HFFc6 (cell line): Measurements from ENCODE around the gene MGAT2. TPM values are rescaled to one million over a fixed set of nuclear protein-coding genes. Genes with fewer than 3 reads are reported as not detected.

ENCODE experiments used
- DNase-seq: peaks from one replicate; pipeline ENCODE4 v3.0.0-alpha.2; 2018
- H3K27ac Mint-ChIP-seq: 2 replicates; pipeline ENCODE4 v1.8.0; 2020; ENCODE audit warnings: mild to moderate bottlenecking, mixed read lengths
- H3K27me3 Mint-ChIP-seq: 2 replicates; pipeline ENCODE4 v1.8.0; 2021; ENCODE audit warnings: mild to moderate bottlenecking, moderate library complexity, mixed read lengths; ENCODE audit not compliant: insufficient read depth
- H3K36me3 Mint-ChIP-seq: 2 replicates; pipeline ENCODE4 v1.8.0; 2021; ENCODE audit warnings: low read depth, mixed read lengths
- H3K4me1 Mint-ChIP-seq: 2 replicates; pipeline ENCODE4 v1.8.0; 2020; ENCODE audit warnings: low read depth, mixed read lengths
- H3K4me3 Mint-ChIP-seq: 2 replicates; pipeline ENCODE4 v1.8.0; 2020; ENCODE audit warnings: mild to moderate bottlenecking, moderate library complexity, mixed read lengths
- H3K9me3 Mint-ChIP-seq: 2 replicates; pipeline ENCODE4 v1.8.0; 2020; ENCODE audit warnings: mild to moderate bottlenecking, mixed read lengths
- total RNA-seq, 6 experiments: library from RNA; stranded (reverse); fragmentation: NEBNext Ultra II Directional; extraction: Animal tissue kit (Norgen Biotek cat#: 25700); gene quantifications; 2 replicates in 1 of 6; 3 replicates in 5 of 6; pipeline ENCODE4 v1.2.3, GENCODE V29; 2021
- TF ChIP-seq, protein P1 (sequence below): fragments of 200-600 bp; sonication (generic); IDR thresholded peaks from 2 replicates; pipeline ENCODE4 v1.5.0; 2021; ENCODE audit warnings: antibody characterized with exemption, mild to moderate bottlenecking

Gene MGAT2
- total RNA-seq, 6 experiments from 2014 or later = 61.8 to 73.8 (median 64.4) TPM

DNA sequence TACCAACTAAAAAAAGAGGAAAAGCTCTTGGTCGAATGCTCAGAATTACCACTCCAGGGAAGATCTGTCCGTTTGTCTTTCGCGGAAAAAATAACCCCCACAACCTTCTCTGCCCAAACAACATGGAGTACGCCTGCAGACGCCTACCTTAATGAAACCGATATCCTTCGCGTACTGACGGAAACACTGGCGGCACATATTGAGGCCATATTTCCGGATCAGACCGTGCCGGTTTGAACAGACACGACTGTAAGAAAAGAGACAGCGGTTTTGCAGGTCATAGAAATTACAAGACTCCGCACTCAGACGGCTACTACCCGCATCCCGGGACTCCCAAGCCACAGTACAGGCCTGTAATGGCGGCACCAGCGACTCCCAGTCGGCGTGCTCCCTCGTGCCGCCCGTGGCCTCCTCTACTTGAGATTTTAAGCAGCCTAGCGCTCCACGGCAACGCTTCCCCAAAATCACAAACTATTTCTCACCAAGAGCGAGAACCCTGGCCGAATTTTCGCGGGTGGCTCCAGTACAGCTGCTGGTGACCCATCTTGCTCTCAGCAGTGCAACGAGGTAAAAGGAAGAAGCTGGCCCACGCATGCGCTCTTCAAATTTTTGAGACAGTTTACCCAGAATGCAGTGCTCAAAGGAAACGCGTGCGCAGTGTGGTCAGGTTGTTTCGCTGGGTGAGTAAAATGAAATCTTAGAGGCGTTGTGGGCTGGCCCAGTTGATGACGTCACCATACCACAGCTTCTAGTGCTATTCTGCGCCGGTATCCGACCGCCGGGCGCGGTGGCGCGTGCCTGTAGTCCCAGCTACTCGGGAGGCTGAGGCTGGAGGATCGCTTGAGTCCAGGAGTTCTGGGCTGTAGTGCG, 34.6 kb upstream of the MGAT2 start, which contains the start of gene RPS29:
Gene RPS29 (minus strand): TSS at position 578 of the 870 bp plus-strand sequence. CDS start 34 bp downstream, at position 544.
- DNase-seq = peak; percentile 99
- peaks cover 16% of the 10 kb centered on the region for H3K27me3 Mint-ChIP-seq
- TF ChIP-seq, protein P1, sequence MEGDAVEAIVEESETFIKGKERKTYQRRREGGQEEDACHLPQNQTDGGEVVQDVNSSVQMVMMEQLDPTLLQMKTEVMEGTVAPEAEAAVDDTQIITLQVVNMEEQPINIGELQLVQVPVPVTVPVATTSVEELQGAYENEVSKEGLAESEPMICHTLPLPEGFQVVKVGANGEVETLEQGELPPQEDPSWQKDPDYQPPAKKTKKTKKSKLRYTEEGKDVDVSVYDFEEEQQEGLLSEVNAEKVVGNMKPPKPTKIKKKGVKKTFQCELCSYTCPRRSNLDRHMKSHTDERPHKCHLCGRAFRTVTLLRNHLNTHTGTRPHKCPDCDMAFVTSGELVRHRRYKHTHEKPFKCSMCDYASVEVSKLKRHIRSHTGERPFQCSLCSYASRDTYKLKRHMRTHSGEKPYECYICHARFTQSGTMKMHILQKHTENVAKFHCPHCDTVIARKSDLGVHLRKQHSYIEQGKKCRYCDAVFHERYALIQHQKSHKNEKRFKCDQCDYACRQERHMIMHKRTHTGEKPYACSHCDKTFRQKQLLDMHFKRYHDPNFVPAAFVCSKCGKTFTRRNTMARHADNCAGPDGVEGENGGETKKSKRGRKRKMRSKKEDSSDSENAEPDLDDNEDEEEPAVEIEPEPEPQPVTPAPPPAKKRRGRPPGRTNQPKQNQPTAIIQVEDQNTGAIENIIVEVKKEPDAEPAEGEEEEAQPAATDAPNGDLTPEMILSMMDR = no peak
- peaks cover 51% of the 10 kb centered on the region for H3K36me3 Mint-ChIP-seq
- H3K27ac Mint-ChIP-seq = peak within 1 kb of the TSS; percentile 97
- H3K4me1 Mint-ChIP-seq = peaks cover 47% of the 10 kb centered on the region
- peaks cover 17% of the 10 kb centered on the region for H3K9me3 Mint-ChIP-seq
- peak within 1 kb of the TSS; percentile 93 for H3K4me3 Mint-ChIP-seq

DNA sequence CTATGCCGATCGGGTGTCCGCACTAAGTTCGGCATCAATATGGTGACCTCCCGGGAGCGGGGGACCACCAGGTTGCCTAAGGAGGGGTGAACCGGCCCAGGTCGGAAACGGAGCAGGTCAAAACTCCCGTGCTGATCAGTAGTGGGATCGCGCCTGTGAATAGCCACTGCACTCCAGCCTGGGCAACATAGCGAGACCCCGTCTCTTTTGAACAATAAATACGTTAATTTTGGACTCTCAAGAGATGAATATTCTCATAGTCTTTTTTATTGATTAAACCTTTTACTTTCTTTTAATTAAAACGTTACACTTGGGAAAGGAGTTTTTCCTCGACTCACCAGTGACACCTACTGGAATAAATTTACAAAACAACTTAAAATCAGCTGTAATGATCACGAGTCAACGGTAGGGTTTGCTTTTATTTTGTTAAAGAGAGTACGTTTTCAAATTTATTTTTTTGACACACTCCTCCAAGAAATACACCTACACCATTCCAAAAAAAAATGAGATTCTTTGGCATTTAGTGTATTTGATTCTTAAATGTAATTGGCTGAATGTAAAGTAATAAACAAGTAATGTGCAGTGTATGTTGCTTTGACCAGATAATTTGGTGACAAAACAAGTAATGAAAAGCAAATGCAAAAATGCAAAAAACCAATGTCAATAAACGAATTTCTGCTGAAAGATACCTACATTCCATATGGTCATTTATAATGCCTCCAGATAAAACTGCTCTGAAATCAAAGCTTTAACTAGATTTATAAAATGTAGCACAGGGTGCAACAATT, 33.7 kb upstream of the MGAT2 start:
- DNase-seq = peak; percentile 86
- H3K36me3 Mint-ChIP-seq = peaks cover 43% of the 10 kb centered on the region

DNA sequence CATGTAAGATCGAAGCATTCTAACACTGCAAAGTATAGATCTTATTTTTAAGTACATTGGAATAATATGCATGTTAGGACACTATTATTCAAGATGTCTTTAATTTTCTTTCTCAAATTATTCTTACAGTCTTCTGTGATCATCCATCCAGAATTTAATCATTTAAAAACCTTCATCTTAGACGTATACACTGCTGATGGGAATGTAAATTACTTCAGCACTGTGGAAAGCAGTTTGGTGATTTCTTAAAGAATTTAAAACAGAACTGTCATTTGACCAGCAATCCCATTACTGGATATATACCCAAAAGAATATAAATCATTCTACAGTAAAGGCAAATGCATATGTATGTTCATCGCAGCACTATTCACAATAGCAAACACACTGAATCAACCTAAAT, 31.2 kb upstream of the MGAT2 start:
- peaks cover 31% of the 10 kb centered on the region for H3K4me1 Mint-ChIP-seq
- peaks cover 19% of the 10 kb centered on the region for H3K36me3 Mint-ChIP-seq
- no peak for DNase-seq
- peaks cover 17% of the 10 kb centered on the region for H3K9me3 Mint-ChIP-seq
- H3K27ac Mint-ChIP-seq = no peak overlapping the region
- H3K4me3 Mint-ChIP-seq = no peak overlapping the region
- TF ChIP-seq, protein P1 = no peak
- H3K27me3 Mint-ChIP-seq = peaks cover 11% of the 10 kb centered on the region

More for the DNA sequence above, 33.7 kb upstream of the MGAT2 start:
- H3K27me3 Mint-ChIP-seq = peaks cover 16% of the 10 kb centered on the region
- H3K4me3 Mint-ChIP-seq = peak overlapping the region; percentile 93
- H3K4me1 Mint-ChIP-seq = peaks cover 39% of the 10 kb centered on the region
- peak overlapping the region; percentile 97 for H3K27ac Mint-ChIP-seq
- H3K9me3 Mint-ChIP-seq = peaks cover 17% of the 10 kb centered on the region
- TF ChIP-seq, protein P1 = peak; percentile 93

DNA sequence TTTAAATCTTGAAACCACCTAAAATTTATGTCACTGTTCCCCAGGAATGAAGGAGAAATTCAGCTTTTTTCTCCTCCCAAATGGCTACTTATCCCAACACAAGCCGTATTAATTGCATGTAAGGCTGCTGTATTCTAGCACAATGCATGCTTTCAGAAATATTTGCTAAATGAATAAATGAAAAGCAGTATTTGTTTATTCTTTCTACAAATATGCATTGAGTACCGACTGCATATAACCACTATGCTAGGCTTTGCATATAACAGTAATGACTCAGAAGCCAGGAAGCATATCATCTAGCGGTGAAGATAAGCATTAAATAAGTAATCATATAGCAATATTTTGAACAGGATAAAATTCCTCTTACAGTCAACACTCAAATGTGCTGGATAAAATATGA, 27.6 kb upstream of the MGAT2 start:
- H3K27ac Mint-ChIP-seq = peak overlapping the region; percentile 56; the same call in 1 of the 2 replicates
- H3K4me3 Mint-ChIP-seq = peak overlapping the region; percentile 67
- peak; percentile 37 for DNase-seq
- H3K9me3 Mint-ChIP-seq = no peaks in the 10 kb centered on the region
- H3K36me3 Mint-ChIP-seq = no peaks in the 10 kb centered on the region
- no peaks in the 10 kb centered on the region; the same call in 1 of the 2 replicates for H3K27me3 Mint-ChIP-seq
- H3K4me1 Mint-ChIP-seq = peaks cover 42% of the 10 kb centered on the region
- TF ChIP-seq, protein P1 = no peak

DNA sequence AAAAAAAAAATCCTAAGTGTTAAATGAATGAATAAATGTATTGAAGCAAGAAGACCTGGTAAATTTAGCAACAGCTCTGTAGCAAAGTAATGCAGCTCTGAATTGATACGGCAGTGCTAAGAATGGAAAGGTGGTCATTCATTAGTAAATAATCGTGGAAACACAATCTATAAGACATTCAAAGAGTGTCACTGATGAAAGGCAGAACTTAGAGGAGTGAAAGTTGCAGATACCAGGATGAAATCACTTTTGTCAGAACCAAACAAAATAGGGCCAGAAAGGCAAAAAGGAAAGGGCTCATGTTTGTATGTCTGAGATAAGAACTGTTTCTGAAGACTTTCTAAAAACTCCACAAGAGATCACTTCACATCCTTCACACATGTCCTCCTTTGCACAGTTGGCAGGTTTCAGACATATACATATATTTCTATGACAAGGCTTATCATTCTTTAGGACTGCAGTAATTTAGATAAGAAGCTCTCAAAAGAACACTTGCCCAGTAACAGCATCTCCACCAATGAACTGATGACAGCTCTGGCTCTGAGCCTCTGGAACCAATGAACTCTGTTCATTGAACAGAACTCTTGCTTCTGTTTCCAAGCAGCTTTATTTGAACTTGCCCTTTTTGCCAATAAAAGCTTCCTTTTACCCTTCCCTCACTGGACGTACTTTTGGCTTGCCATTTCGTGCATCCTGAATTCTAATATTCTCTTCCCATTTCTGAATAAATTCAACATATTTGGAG, 26.1 kb upstream of the MGAT2 start:
- Mint-ChIP-seq H3K36me3 (no peaks in the 10 kb centered on the region), H3K27ac (peak overlapping the region; percentile 29; the same call in 1 of the 2 replicates), H3K4me1 (peaks cover 42% of the 10 kb centered on the region), H3K27me3 (no peaks in the 10 kb centered on the region; the same call in 1 of the 2 replicates), H3K9me3 (no peaks in the 10 kb centered on the region), H3K4me3 (0 out of 2 replicates have a peak overlapping the region, but pooled peaks have one; percentile 15)
- TF ChIP-seq, protein P1 = no peak
- peak; percentile 46 for DNase-seq
